IgD-negative memory B cell (primary cell): Measurements from ENCODE around the gene BLOC1S1. TPM values are rescaled to one million over a fixed set of nuclear protein-coding genes. Genes with fewer than 3 reads are reported as not detected.

ENCODE experiments used
- H3K27ac Mint-ChIP-seq, 3 donors: one replicate each; pipeline ENCODE4 v1.8.0; 2020 to 2022; ENCODE audit warnings: mild to moderate bottlenecking in 3 of 3, mixed read lengths in 3 of 3, moderate library complexity in 1 of 3
- H3K27me3 Mint-ChIP-seq: one replicate; pipeline ENCODE4 v1.8.0; 2021; ENCODE audit warnings: mixed read lengths
- H3K36me3 Mint-ChIP-seq: one replicate; pipeline ENCODE4 v1.8.0; 2020; ENCODE audit warnings: mild to moderate bottlenecking, mixed read lengths
- H3K4me1 Mint-ChIP-seq, 3 donors: one replicate each; pipeline ENCODE4 v1.8.0; 2020 to 2022; ENCODE audit warnings: mixed read lengths in 3 of 3, mild to moderate bottlenecking in 1 of 3
- H3K4me3 Mint-ChIP-seq, 4 donors: one replicate each; pipeline ENCODE4 v1.8.0; 2020 to 2022; ENCODE audit warnings: mild to moderate bottlenecking in 4 of 4, mixed read lengths in 4 of 4, moderate library complexity in 3 of 4
- H3K9me3 Mint-ChIP-seq, 3 donors: one replicate each; pipeline ENCODE4 v1.8.0; 2020 to 2021; ENCODE audit warnings: mixed read lengths in 3 of 3, mild to moderate bottlenecking in 1 of 3
- polyA plus RNA-seq: library from polyadenylated mRNA; unstranded; fragments of 300-500 nt; fragmentation: Illumina TruSeq; gene quantifications from one replicate; pipeline ENCODE4 v1.2.3, GENCODE V29; 2021

The BLOC1S1 gene
- polyA plus RNA-seq, 1 donor from 2014 or later = 174 TPM

- Mint-ChIP-seq H3K36me3 (no peaks in the 10 kb centered on the region), H3K4me3 (peak overlapping the region in 3 of 4 donors; percentile 6 to 69 (median 43)), H3K27me3 (no peaks in the 10 kb centered on the region), H3K27ac (peak overlapping the region in 2 of 3 donors; percentile 37 to 60), H3K4me1 (peaks cover 22 to 26% (median 23%) of the 10 kb centered on the region in 3 donors), H3K9me3 (no peaks in the 10 kb centered on the region)
Observed at GRCh38 chr12:55724226-55724939, 8.5 kb downstream of the BLOC1S1 start.

GRCh38 chr12:55724940-55725309, 9.1 kb downstream of the BLOC1S1 start:
- Mint-ChIP-seq H3K36me3 (no peaks in the 10 kb centered on the region), H3K4me3 (peak overlapping the region; percentile 6 to 69 (median 32)), H3K9me3 (no peaks in the 10 kb centered on the region), H3K27ac (peak overlapping the region in 2 of 3 donors; percentile 37 to 60), H3K4me1 (peaks cover 26 to 27% (median 26%) of the 10 kb centered on the region in 3 donors), H3K27me3 (no peaks in the 10 kb centered on the region)

- Mint-ChIP-seq H3K36me3 (no peaks in the 10 kb centered on the region), H3K4me1 (peaks cover 32 to 33% (median 32%) of the 10 kb centered on the region in 3 donors), H3K27me3 (no peaks in the 10 kb centered on the region), H3K27ac (peak overlapping the region in 1 of 3 donors; percentile 37), H3K4me3 (peak overlapping the region in 3 of 4 donors; percentile 3 to 69 (median 67)), H3K9me3 (no peaks in the 10 kb centered on the region)
Observed at GRCh38 chr12:55725556-55725955, 9.7 kb downstream of the BLOC1S1 start.

- Mint-ChIP-seq H3K36me3 (no peaks in the 10 kb centered on the region), H3K4me3 (peak overlapping the region; percentile 80 to 94 (median 90)), H3K27me3 (no peaks in the 10 kb centered on the region), H3K27ac (peak overlapping the region; percentile 67 to 87 (median 75)), H3K4me1 (peaks cover 31 to 37% (median 35%) of the 10 kb centered on the region in 3 donors), H3K9me3 (no peaks in the 10 kb centered on the region)
Observed at GRCh38 chr12:55726971-55727370, 11.1 kb downstream of the BLOC1S1 start.

- H3K27ac Mint-ChIP-seq = peak overlapping the region; percentile 75 to 87 (median 76)
- H3K9me3 Mint-ChIP-seq = no peaks in the 10 kb centered on the region
- no peaks in the 10 kb centered on the region for H3K27me3 Mint-ChIP-seq
- peak overlapping the region; percentile 80 to 94 (median 90) for H3K4me3 Mint-ChIP-seq
- no peaks in the 10 kb centered on the region for H3K36me3 Mint-ChIP-seq
- H3K4me1 Mint-ChIP-seq = peaks cover 31 to 37% (median 35%) of the 10 kb centered on the region in 3 donors
Observed at GRCh38 chr12:55727643-55728185, 11.9 kb downstream of the BLOC1S1 start.

GRCh38 chr12:55728186-55728938, 12.5 kb downstream of the BLOC1S1 start:
- no peaks in the 10 kb centered on the region for H3K27me3 Mint-ChIP-seq
- peaks cover 29 to 34% (median 34%) of the 10 kb centered on the region in 3 donors for H3K4me1 Mint-ChIP-seq
- peak overlapping the region; percentile 89 to 94 (median 90) for H3K4me3 Mint-ChIP-seq
- H3K27ac Mint-ChIP-seq = peak overlapping the region in 1 of 3 donors; percentile 87
- H3K9me3 Mint-ChIP-seq = no peaks in the 10 kb centered on the region
- H3K36me3 Mint-ChIP-seq = no peaks in the 10 kb centered on the region

GRCh38 chr12:55728939-55729818, 13.3 kb downstream of the BLOC1S1 start, which contains the start of gene CD63:
TSS of gene CD63 (minus strand) at chr12:55729009. CDS start at chr12:55728341, 668 bp downstream.
- H3K36me3 Mint-ChIP-seq = no peaks in the 10 kb centered on the region
- H3K27me3 Mint-ChIP-seq = no peaks in the 10 kb centered on the region
- H3K4me3 Mint-ChIP-seq = peak within 1 kb of the TSS; percentile 89 to 97 (median 93)
- H3K27ac Mint-ChIP-seq = peak within 1 kb of the TSS; percentile 87 to 93 (median 90)
- H3K4me1 Mint-ChIP-seq = peaks cover 27 to 32% (median 30%) of the 10 kb centered on the region in 3 donors
- H3K9me3 Mint-ChIP-seq = no peaks in the 10 kb centered on the region

GRCh38 chr12:55729819-55730818, 14.3 kb downstream of the BLOC1S1 start:
- H3K27ac Mint-ChIP-seq = peak overlapping the region; percentile 36 to 93 (median 90)
- no peaks in the 10 kb centered on the region for H3K36me3 Mint-ChIP-seq
- H3K9me3 Mint-ChIP-seq = no peaks in the 10 kb centered on the region
- peaks cover 24 to 27% (median 26%) of the 10 kb centered on the region in 3 donors for H3K4me1 Mint-ChIP-seq
- no peaks in the 10 kb centered on the region for H3K27me3 Mint-ChIP-seq
- H3K4me3 Mint-ChIP-seq = peak overlapping the region; percentile 87 to 97 (median 92)

GRCh38 chr12:55732288-55732687, 16.4 kb downstream of the BLOC1S1 start:
- H3K9me3 Mint-ChIP-seq = no peaks in the 10 kb centered on the region
- peak overlapping the region in 2 of 4 donors; percentile 28 to 45 for H3K4me3 Mint-ChIP-seq
- H3K36me3 Mint-ChIP-seq = no peaks in the 10 kb centered on the region
- H3K27ac Mint-ChIP-seq = no peak overlapping the region
- H3K27me3 Mint-ChIP-seq = no peaks in the 10 kb centered on the region
- H3K4me1 Mint-ChIP-seq = peaks cover 17 to 22% (median 18%) of the 10 kb centered on the region in 3 donors

- Mint-ChIP-seq H3K36me3 (no peaks in the 10 kb centered on the region), H3K4me3 (no peak overlapping the region), H3K4me1 (peaks cover 17 to 23% (median 20%) of the 10 kb centered on the region in 3 donors), H3K27ac (no peak overlapping the region), H3K9me3 (no peaks in the 10 kb centered on the region), H3K27me3 (no peaks in the 10 kb centered on the region)
Observed at GRCh38 chr12:55733021-55733555, 17.2 kb downstream of the BLOC1S1 start.

- Mint-ChIP-seq H3K9me3 (no peaks in the 10 kb centered on the region), H3K4me1 (peaks cover 17 to 26% (median 25%) of the 10 kb centered on the region in 3 donors), H3K4me3 (no peak overlapping the region)
Observed at GRCh38 chr12:55733858-55734257, 18.0 kb downstream of the BLOC1S1 start.

GRCh38 chr12:55734595-55734994, 18.7 kb downstream of the BLOC1S1 start:
- H3K27ac Mint-ChIP-seq = no peak overlapping the region
- H3K27me3 Mint-ChIP-seq = no peaks in the 10 kb centered on the region
- peaks cover 17 to 26% (median 22%) of the 10 kb centered on the region in 3 donors for H3K4me1 Mint-ChIP-seq
- no peaks in the 10 kb centered on the region for H3K9me3 Mint-ChIP-seq
- no peaks in the 10 kb centered on the region for H3K36me3 Mint-ChIP-seq
- no peak overlapping the region for H3K4me3 Mint-ChIP-seq

More at GRCh38 chr12:55733858-55734257, 18.0 kb downstream of the BLOC1S1 start:
- no peak overlapping the region for H3K27ac Mint-ChIP-seq
- H3K27me3 Mint-ChIP-seq = no peaks in the 10 kb centered on the region
- no peaks in the 10 kb centered on the region for H3K36me3 Mint-ChIP-seq

GRCh38 chr12:55736076-55736475, 20.2 kb downstream of the BLOC1S1 start:
- H3K27me3 Mint-ChIP-seq = no peaks in the 10 kb centered on the region
- no peaks in the 10 kb centered on the region for H3K36me3 Mint-ChIP-seq
- no peaks in the 10 kb centered on the region for H3K9me3 Mint-ChIP-seq
- H3K4me3 Mint-ChIP-seq = no peak overlapping the region
- peaks cover 4 to 16% (median 14%) of the 10 kb centered on the region in 3 donors for H3K4me1 Mint-ChIP-seq
- H3K27ac Mint-ChIP-seq = no peak overlapping the region
